ENCODE data around the gene NWD2. TPM values are rescaled to one million over a fixed set of nuclear protein-coding genes. Genes with fewer than 3 reads are reported as not detected.

Gene NWD2
- total and polyA plus RNA-seq, 9 of the 15 experiments (the other 6 are each of a cell fraction or from before 2014, with no cell fraction given), result not detected

DNA sequence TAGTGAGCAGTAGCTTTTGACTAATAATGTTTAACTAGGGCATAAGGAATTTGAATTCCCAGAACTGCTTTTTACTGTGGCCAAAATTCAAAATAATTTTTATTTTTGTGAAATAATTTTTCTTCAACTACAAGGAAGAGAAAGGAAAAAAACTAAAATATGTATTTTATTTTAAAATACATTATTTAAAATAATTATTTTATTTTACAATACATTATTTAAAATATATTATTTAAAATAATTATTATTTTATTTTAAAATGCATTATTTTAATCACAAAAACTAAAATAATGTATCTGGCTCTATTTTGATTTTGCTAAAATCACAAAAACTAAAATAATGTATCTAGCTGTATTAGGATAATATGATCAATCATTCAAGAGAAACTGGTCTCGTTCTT lies 231.2 kb downstream of the NWD2 start:
- Histone ChIP-seq H3K9me3 (replicated peaks; ENCODE audit: control insufficient read depth, insufficient read depth, low read depth, low read length) (no peaks in the 10 kb centered on the region), H3K27ac (ENCODE audit: extremely low read depth, low read depth, low read length) (no peak overlapping the region), H3K9me1 (ENCODE audit: control insufficient read depth, insufficient read depth, low read length) (no peaks in the 10 kb centered on the region), H3K36me3 (ENCODE audit: control insufficient read depth, insufficient read depth, low read length) (no peaks in the 10 kb centered on the region), H3K79me2 (ENCODE audit: control insufficient read depth, insufficient read depth, low read length) (no peaks in the 10 kb centered on the region), H3K27me3 (ENCODE audit: control insufficient read depth in 2 of 2, insufficient read depth in 2 of 2, low read length in 2 of 2) (no peaks in the 10 kb centered on the region), H3K4me3 (no peak overlapping the region), H3K9ac (ENCODE audit: insufficient read depth in 1 of 2, low read depth in 2 of 2, low read length in 2 of 2) (no peak overlapping the region), H3K4me2 (ENCODE audit: insufficient read depth, low read length) (no peak overlapping the region), H4K20me1 (replicated peaks; ENCODE audit: control insufficient read depth, insufficient read depth, low read length) (no peaks in the 10 kb centered on the region), H3K4me1 (replicated peaks in 1 of 2; ENCODE audit: control insufficient read depth in 2 of 2, insufficient read depth in 2 of 2, low read length in 2 of 2) (no peaks in the 10 kb centered on the region), H2AFZ (ENCODE audit: low read depth, low read length) (no peak overlapping the region)
- ChIA-PET CTCF (ENCODE audit: low intra/inter-chr PET ratio) (no interaction called here), POLR2A (interaction anchor here (1.5 kb wide), 1 partner anchor 16 kb away, joined by 3 read pairs; no protein-coding TSS in a partner anchor)
- 0% methylated on average over 1 of the region's 1 CpG for WGBS (ENCODE audit: insufficient coverage, low coverage, missing lambda C conversion rate)
- BruUV-seq (replicated peaks), result no TSS peak
- in situ Hi-C loops (cut with MboI), result no loop called here
- no peak for TF ChIP-seq NCOA4 (IDR thresholded peaks at IDR 0.05; ENCODE audit: partially characterized antibody)
- TF ChIP-seq KHSRP (IDR thresholded peaks at IDR 0.05), result no peak
- TF ChIP-seq GTF2F1 (IDR thresholded peaks at IDR 0.05; ENCODE audit: low read depth, low read length), result no peak
- TF ChIP-seq, protein P1, sequence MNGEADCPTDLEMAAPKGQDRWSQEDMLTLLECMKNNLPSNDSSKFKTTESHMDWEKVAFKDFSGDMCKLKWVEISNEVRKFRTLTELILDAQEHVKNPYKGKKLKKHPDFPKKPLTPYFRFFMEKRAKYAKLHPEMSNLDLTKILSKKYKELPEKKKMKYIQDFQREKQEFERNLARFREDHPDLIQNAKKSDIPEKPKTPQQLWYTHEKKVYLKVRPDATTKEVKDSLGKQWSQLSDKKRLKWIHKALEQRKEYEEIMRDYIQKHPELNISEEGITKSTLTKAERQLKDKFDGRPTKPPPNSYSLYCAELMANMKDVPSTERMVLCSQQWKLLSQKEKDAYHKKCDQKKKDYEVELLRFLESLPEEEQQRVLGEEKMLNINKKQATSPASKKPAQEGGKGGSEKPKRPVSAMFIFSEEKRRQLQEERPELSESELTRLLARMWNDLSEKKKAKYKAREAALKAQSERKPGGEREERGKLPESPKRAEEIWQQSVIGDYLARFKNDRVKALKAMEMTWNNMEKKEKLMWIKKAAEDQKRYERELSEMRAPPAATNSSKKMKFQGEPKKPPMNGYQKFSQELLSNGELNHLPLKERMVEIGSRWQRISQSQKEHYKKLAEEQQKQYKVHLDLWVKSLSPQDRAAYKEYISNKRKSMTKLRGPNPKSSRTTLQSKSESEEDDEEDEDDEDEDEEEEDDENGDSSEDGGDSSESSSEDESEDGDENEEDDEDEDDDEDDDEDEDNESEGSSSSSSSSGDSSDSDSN (IDR thresholded peaks at IDR 0.05; ENCODE audit: borderline replicate concordance in 1 of 2, low read depth in 2 of 2, low read length in 2 of 2), result no peak
- no peak for TF ChIP-seq PPARD (CRISPR knock-in tag; IDR thresholded peaks at IDR 0.05)
- TF ChIP-seq, protein P2, sequence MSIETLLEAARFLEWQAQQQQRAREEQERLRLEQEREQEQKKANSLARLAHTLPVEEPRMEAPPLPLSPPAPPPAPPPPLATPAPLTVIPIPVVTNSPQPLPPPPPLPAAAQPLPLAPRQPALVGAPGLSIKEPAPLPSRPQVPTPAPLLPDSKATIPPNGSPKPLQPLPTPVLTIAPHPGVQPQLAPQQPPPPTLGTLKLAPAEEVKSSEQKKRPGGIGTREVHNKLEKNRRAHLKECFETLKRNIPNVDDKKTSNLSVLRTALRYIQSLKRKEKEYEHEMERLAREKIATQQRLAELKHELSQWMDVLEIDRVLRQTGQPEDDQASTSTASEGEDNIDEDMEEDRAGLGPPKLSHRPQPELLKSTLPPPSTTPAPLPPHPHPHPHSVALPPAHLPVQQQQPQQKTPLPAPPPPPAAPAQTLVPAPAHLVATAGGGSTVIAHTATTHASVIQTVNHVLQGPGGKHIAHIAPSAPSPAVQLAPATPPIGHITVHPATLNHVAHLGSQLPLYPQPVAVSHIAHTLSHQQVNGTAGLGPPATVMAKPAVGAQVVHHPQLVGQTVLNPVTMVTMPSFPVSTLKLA (conservative IDR thresholded peaks at IDR 0.05), result no peak
- intact Hi-C loops (cut with micrococcal nuclease), result no loop called here
- DNase-seq (ENCODE audit: extremely low read depth in 1 of 4, low spot score in 3 of 4), result no peak
- ATAC-seq, result no peak
- FAIRE-seq, result no peak
